Mammary epithelial cell (primary cell): ENCODE data around the gene NTM.

Source experiments
- CTCF ChIP-seq, 2 donors: IDR thresholded peaks in 1 of 2; conservative IDR thresholded peaks in 1 of 2; 2 replicates each; pipeline ENCODE4 v1.5.1; 2011 to 2012; ENCODE audit warnings: inconsistent platforms in 2 of 2, low read length in 2 of 2, mild to moderate bottlenecking in 2 of 2, control low read depth in 1 of 2, low read depth in 1 of 2; ENCODE audit not compliant: insufficient read depth in 1 of 2; ENCODE audit errors: extremely low read depth in 1 of 2
- EZH2 ChIP-seq: IDR thresholded peaks from 2 replicates; pipeline ENCODE4 v1.6.1; 2012; ENCODE audit warnings: low read length, inconsistent platforms, borderline replicate concordance

GRCh38 chr11:132046288-132046865 lies 676.0 kb downstream of the NTM start:
- TF ChIP-seq CTCF (conservative IDR thresholded peaks at IDR 0.05 in 1 of 2, IDR thresholded peaks at IDR 0.05 in 1 of 2; ENCODE audit: extremely low read depth in 1 of 2, insufficient read depth in 1 of 2, low read depth in 1 of 2, low read length in 2 of 2) (no peak), EZH2 (no peak)
